Hepatocyte (in vitro differentiated cells): Measurements from ENCODE around the gene CELF5. TPM values are rescaled to one million over a fixed set of nuclear protein-coding genes. Genes with fewer than 3 reads are reported as not detected.

ENCODE experiments used
- DNase-seq: peaks from one replicate; pipeline ENCODE4 v3.0.0-alpha.2; 2016; ENCODE audit warnings: low spot score
- H2AFZ ChIP-seq: fragments of 200-600 bp; sonication (generic); 2 replicates; pipeline ENCODE4 v1.6.0; 2016; ENCODE audit warnings: antibody characterized with exemption, mild to moderate bottlenecking
- H3K27ac ChIP-seq: fragments of 200-600 bp; sonication (generic); 2 replicates; pipeline ENCODE4 v1.5.1; 2016; ENCODE audit warnings: mild to moderate bottlenecking
- H3K27me3 ChIP-seq: fragments of 200-600 bp; sonication (generic); 2 replicates; pipeline ENCODE4 v1.6.1; 2016
- H3K36me3 ChIP-seq: fragments of 200-600 bp; sonication (generic); replicated peaks from 2 replicates; pipeline ENCODE4 v1.5.1; 2016; ENCODE audit warnings: low read depth; ENCODE audit not compliant: insufficient read depth
- H3K4me1 ChIP-seq: fragments of 200-600 bp; sonication (generic); 2 replicates; pipeline ENCODE4 v1.5.1; 2016; ENCODE audit warnings: mild to moderate bottlenecking, moderate library complexity; ENCODE audit not compliant: insufficient read depth
- H3K4me2 ChIP-seq: fragments of 200-600 bp; sonication (generic); 2 replicates; pipeline ENCODE4 v1.6.0; 2016
- H3K4me3 ChIP-seq: fragments of 200-600 bp; sonication (generic); 2 replicates; pipeline ENCODE4 v1.5.1; 2016; ENCODE audit warnings: mild to moderate bottlenecking
- H3K79me2 ChIP-seq: fragments of 200-600 bp; sonication (generic); 2 replicates; pipeline ENCODE4 v1.6.0; 2017; ENCODE audit warnings: mild to moderate bottlenecking
- H3K9me2 ChIP-seq: fragments of 200-600 bp; sonication (generic); replicated peaks from 2 replicates; pipeline ENCODE4 v1.6.0; 2017; ENCODE audit warnings: mild to moderate bottlenecking; ENCODE audit not compliant: insufficient read depth
- H3K9me3 ChIP-seq: fragments of 200-600 bp; sonication (generic); 2 replicates; pipeline ENCODE4 v1.5.1; 2016; ENCODE audit warnings: low read depth, mild to moderate bottlenecking
- H4K20me1 ChIP-seq: fragments of 200-600 bp; sonication (generic); 2 replicates; pipeline ENCODE4 v1.6.0; 2016; ENCODE audit warnings: mild to moderate bottlenecking; ENCODE audit not compliant: insufficient read depth, poor library complexity, severe bottlenecking
- CTCF ChIP-seq: fragments of 200-600 bp; sonication (generic); IDR thresholded peaks from 2 replicates; pipeline ENCODE4 v1.5.1; 2016; ENCODE audit warnings: antibody characterized with exemption, mild to moderate bottlenecking; ENCODE audit not compliant: poor library complexity
- EZH2 ChIP-seq: fragments of 200-600 bp; sonication (generic); IDR thresholded peaks from 2 replicates; pipeline ENCODE4 v1.6.1; 2016; ENCODE audit warnings: antibody characterized with exemption, mild to moderate bottlenecking, borderline replicate concordance
- EZH2phosphoT487 ChIP-seq: fragments of 200-600 bp; sonication (generic); IDR thresholded peaks from one replicate; pipeline ENCODE4 v1.6.1; 2018; ENCODE audit warnings: antibody characterized with exemption, mild to moderate bottlenecking, low read depth, moderate library complexity; ENCODE audit not compliant: unreplicated experiment, severe bottlenecking
- WGBS: methylation state at CpG from one replicate; pipeline ENCODE4 v1.1.6; 2016; ENCODE audit warnings: low lambda C conversion rate; ENCODE audit errors: missing lambda C conversion rate; 5-methylcytosine and 5-hydroxymethylcytosine counted together
- polyA plus RNA-seq: library from polyadenylated mRNA; unstranded; fragments of >200 nt; fragmentation: Nextera tagmentation; extraction: Ambion mirVana; gene quantifications from 2 replicates; pipeline ENCODE4 v1.2.1, GENCODE V29; 2016
- total RNA-seq: library from RNA; depleted of rRNA; stranded (reverse); fragments of >200 nt; gene quantifications from 2 replicates; pipeline ENCODE4 v1.2.3, GENCODE V29; 2014

The CELF5 gene
- total and polyA plus RNA-seq, 2 experiments from 2014 or later = 0.03 to 0.17 TPM

GRCh38 chr19:3188627-3189596, 35.5 kb upstream of the CELF5 start:
- no peaks in the 10 kb centered on the region for H3K36me3 ChIP-seq
- no peak for DNase-seq

GRCh38 chr19:3189702-3190469, 34.6 kb upstream of the CELF5 start:
- Histone ChIP-seq H3K4me2 (no peak overlapping the region), H3K79me2 (peaks cover 56% of the 10 kb centered on the region), H3K27me3 (no peaks in the 10 kb centered on the region), H3K4me3 (no peak overlapping the region), H3K4me1 (peaks cover 11% of the 10 kb centered on the region), H3K9me2 (no peaks in the 10 kb centered on the region), H3K9me3 (no peaks in the 10 kb centered on the region), H2AFZ (no peak overlapping the region), H3K36me3 (no peaks in the 10 kb centered on the region), H4K20me1 (no peaks in the 10 kb centered on the region), H3K27ac (no peak overlapping the region)
- DNase-seq = no peak
- no peak for TF ChIP-seq EZH2phosphoT487
- no peak for TF ChIP-seq CTCF
- TF ChIP-seq EZH2 = no peak
- 93% methylated on average over 14 of the region's 28 CpGs for WGBS

More at GRCh38 chr19:3188627-3189596, 35.5 kb upstream of the CELF5 start:
- peaks cover 11% of the 10 kb centered on the region for H3K4me1 ChIP-seq
- TF ChIP-seq CTCF (no peak), EZH2 (no peak), EZH2phosphoT487 (no peak)
- H3K27ac ChIP-seq = no peak overlapping the region
- no peaks in the 10 kb centered on the region for H4K20me1 ChIP-seq
- H3K4me2 ChIP-seq = no peak overlapping the region
- H3K9me3 ChIP-seq = no peaks in the 10 kb centered on the region
- H3K27me3 ChIP-seq = no peaks in the 10 kb centered on the region
- no peak overlapping the region for H3K4me3 ChIP-seq
- peaks cover 56% of the 10 kb centered on the region for H3K79me2 ChIP-seq
- H3K9me2 ChIP-seq = no peaks in the 10 kb centered on the region
- 95% methylated on average over 33 of the region's 35 CpGs for WGBS
- H2AFZ ChIP-seq = no peak overlapping the region

GRCh38 chr19:3190470-3190770, 34.0 kb upstream of the CELF5 start:
- H3K36me3 ChIP-seq = no peaks in the 10 kb centered on the region
- H2AFZ ChIP-seq = no peak overlapping the region
- H3K79me2 ChIP-seq = peaks cover 56% of the 10 kb centered on the region
- 96% methylated on average over 15 of the region's 18 CpGs for WGBS
- H3K4me3 ChIP-seq = no peak overlapping the region
- no peaks in the 10 kb centered on the region for H3K27me3 ChIP-seq
- no peaks in the 10 kb centered on the region for H3K9me3 ChIP-seq
- no peaks in the 10 kb centered on the region for H3K9me2 ChIP-seq
- H3K27ac ChIP-seq = no peak overlapping the region
- no peak for DNase-seq
- peaks cover 11% of the 10 kb centered on the region for H3K4me1 ChIP-seq
- TF ChIP-seq EZH2 (no peak), EZH2phosphoT487 (no peak)
- H3K4me2 ChIP-seq = no peak overlapping the region
- H4K20me1 ChIP-seq = no peaks in the 10 kb centered on the region
